ENCODE results near the gene TDRD15.

DNA sequence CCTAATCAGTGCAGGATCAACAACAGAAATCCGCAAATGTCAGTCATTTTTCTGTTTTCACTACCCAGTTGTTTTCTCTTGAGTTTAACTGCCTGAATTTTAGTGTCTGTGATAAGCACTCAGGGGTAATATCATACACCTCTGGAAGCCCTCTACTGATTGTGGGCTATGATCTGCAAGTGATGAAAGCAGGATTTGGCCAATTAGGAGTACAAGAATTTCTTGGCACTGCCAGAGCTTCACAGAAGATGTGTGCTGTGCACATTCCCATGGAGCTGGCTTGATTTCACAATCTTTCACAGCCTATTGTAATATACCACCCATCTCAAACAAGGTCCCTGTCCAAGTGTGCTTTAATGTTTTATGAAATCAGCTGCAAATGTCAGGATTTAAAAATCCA lies 27.3 kb upstream of the TDRD15 start:
- TF ChIP-seq POLR2A (IDR thresholded peaks at IDR 0.05): no peak
- TF ChIP-seq, protein P1, sequence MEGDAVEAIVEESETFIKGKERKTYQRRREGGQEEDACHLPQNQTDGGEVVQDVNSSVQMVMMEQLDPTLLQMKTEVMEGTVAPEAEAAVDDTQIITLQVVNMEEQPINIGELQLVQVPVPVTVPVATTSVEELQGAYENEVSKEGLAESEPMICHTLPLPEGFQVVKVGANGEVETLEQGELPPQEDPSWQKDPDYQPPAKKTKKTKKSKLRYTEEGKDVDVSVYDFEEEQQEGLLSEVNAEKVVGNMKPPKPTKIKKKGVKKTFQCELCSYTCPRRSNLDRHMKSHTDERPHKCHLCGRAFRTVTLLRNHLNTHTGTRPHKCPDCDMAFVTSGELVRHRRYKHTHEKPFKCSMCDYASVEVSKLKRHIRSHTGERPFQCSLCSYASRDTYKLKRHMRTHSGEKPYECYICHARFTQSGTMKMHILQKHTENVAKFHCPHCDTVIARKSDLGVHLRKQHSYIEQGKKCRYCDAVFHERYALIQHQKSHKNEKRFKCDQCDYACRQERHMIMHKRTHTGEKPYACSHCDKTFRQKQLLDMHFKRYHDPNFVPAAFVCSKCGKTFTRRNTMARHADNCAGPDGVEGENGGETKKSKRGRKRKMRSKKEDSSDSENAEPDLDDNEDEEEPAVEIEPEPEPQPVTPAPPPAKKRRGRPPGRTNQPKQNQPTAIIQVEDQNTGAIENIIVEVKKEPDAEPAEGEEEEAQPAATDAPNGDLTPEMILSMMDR (IDR thresholded peaks at IDR 0.05): no peak
